ENCODE measurements around the gene RILP.

The RILP gene

GRCh38 chr17:1648173-1648962 lies 1.3 kb downstream of the RILP start:
- no peak for DNase-seq (ENCODE audit: low read depth in 3 of 3, low spot score in 1 of 3)

GRCh38 chr17:1647802-1648171 lies 1.9 kb downstream of the RILP start:
- no peak for DNase-seq (ENCODE audit: low read depth in 3 of 3, low spot score in 1 of 3)

GRCh38 chr17:1646199-1646875 lies 3.3 kb downstream of the RILP start:
- no peak for DNase-seq (ENCODE audit: low read depth in 3 of 3, low spot score in 1 of 3)

- no peak for DNase-seq (ENCODE audit: low read depth in 3 of 3, low spot score in 1 of 3)
Observed at GRCh38 chr17:1645207-1646171, 4.2 kb downstream of the RILP start, which contains the start of gene SCARF1. Gene SCARF1 (minus strand): TSS chr17:1645732. CDS start chr17:1645697, 35 bp downstream.

GRCh38 chr17:1644493-1645206 lies 5.0 kb downstream of the RILP start:
- no peak for DNase-seq (ENCODE audit: low read depth in 3 of 3, low spot score in 1 of 3)

- no peak for DNase-seq (ENCODE audit: low read depth in 3 of 3, low spot score in 1 of 3)
Observed at GRCh38 chr17:1643999-1644492, 5.6 kb downstream of the RILP start.

- DNase-seq (ENCODE audit: low read depth in 3 of 3, low spot score in 1 of 3) = peak in 2 of 3 donors; percentile 33 to 44
Observed at GRCh38 chr17:1643293-1643998, 6.2 kb downstream of the RILP start.

- DNase-seq (ENCODE audit: low read depth in 3 of 3, low spot score in 1 of 3) = no peak
Observed at GRCh38 chr17:1641065-1641403, 8.6 kb downstream of the RILP start.

GRCh38 chr17:1640329-1641064 lies 9.2 kb downstream of the RILP start:
- DNase-seq (ENCODE audit: low read depth in 3 of 3, low spot score in 1 of 3) = no peak

GRCh38 chr17:1639549-1640180 lies 10.0 kb downstream of the RILP start:
- no peak for DNase-seq (ENCODE audit: low read depth in 3 of 3, low spot score in 1 of 3)

- no peak for DNase-seq (ENCODE audit: low read depth in 3 of 3, low spot score in 1 of 3)
Observed at GRCh38 chr17:1638624-1639300, 10.9 kb downstream of the RILP start.

- DNase-seq (ENCODE audit: low read depth in 3 of 3, low spot score in 1 of 3) = no peak
Observed at GRCh38 chr17:1638171-1638590, 11.5 kb downstream of the RILP start.

- no peak for DNase-seq (ENCODE audit: low read depth in 3 of 3, low spot score in 1 of 3)
Observed at GRCh38 chr17:1636732-1637285, 12.9 kb downstream of the RILP start.

GRCh38 chr17:1635675-1636465 lies 13.8 kb downstream of the RILP start:
- no peak for DNase-seq (ENCODE audit: low read depth in 3 of 3, low spot score in 1 of 3)

- no peak for DNase-seq (ENCODE audit: low read depth in 3 of 3, low spot score in 1 of 3)
Observed at GRCh38 chr17:1634841-1635650, 14.6 kb downstream of the RILP start.

GRCh38 chr17:1630662-1631061 lies 19.0 kb downstream of the RILP start:
- no peak for DNase-seq (ENCODE audit: low read depth in 3 of 3, low spot score in 1 of 3)

Measured in stimulated activated CD4-positive, alpha-beta T cell treated with anti-CD3 and anti-CD28 coated beads, TNF-alpha, amount 100 ng/mL, for 1 hour (primary cell).